PC-9 (cell line): Measurements from ENCODE around the gene TRAPPC3L. TPM values are rescaled to one million over a fixed set of nuclear protein-coding genes. Genes with fewer than 3 reads are reported as not detected.
A peak's percentile ranks its signal among the peaks of the same experiment; 100 is the strongest.

Experiments
- BruUV-seq: library from RNA; stranded (reverse); fragments of 400-500 nt; replicated peaks from 2 replicates; lab custom pipeline; 2021; lab: Mats Ljungman, UMichigan
- CTCF ChIA-PET: fragments of 300-600 bp; sonication (Branson Sonifier 250); formaldehyde crosslinking; loops from one replicate; lab custom pipeline; 2022; ENCODE audit warnings: antibody characterized with exemption; lab: Charles Lee
- POLR2A ChIA-PET: fragments of 300-600 bp; sonication (Branson Sonifier 250); formaldehyde crosslinking; loops from one replicate; lab custom pipeline; 2022; ENCODE audit warnings: antibody characterized with exemption; ENCODE audit not compliant: unreplicated experiment; lab: Charles Lee
- DNase-seq, 2 experiments: peaks; one replicate each; pipeline versions ENCODE4 v3.0.0 to v3.0.0-alpha.2; 2015 to 2022; ENCODE audit warnings: mixed read lengths in 1 of 2
- H2AFZ ChIP-seq: fragments of 200-600 bp; sonication (generic); 2 replicates; pipeline ENCODE4 v1.8.1; 2017; ENCODE audit warnings: antibody characterized with exemption
- H3F3A ChIP-seq: fragments of 200-600 bp; sonication (generic); 2 replicates; pipeline ENCODE4 v1.8.1; 2017; ENCODE audit warnings: antibody characterized with exemption, mild to moderate bottlenecking, low read depth; ENCODE audit not compliant: insufficient read depth
- H3K27ac ChIP-seq: fragments of 200-600 bp; sonication (generic); 2 replicates; pipeline ENCODE4 v1.6.1; 2016; ENCODE audit warnings: mixed run types
- H3K27me3 ChIP-seq: fragments of 200-600 bp; sonication (generic); 2 replicates; pipeline ENCODE4 v1.6.1; 2016; ENCODE audit warnings: low read depth, mixed run types; ENCODE audit not compliant: insufficient read depth
- H3K36me3 ChIP-seq: fragments of 200-600 bp; sonication (generic); 2 replicates; pipeline ENCODE4 v1.6.1; 2016; ENCODE audit warnings: low read depth, mixed run types
- H3K4me1 ChIP-seq: fragments of 200-600 bp; sonication (generic); replicated peaks from 2 replicates; pipeline ENCODE4 v1.6.1; 2016; ENCODE audit warnings: mixed run types; ENCODE audit not compliant: insufficient read depth
- H3K4me2 ChIP-seq: fragments of 200-600 bp; sonication (generic); 2 replicates; pipeline ENCODE4 v1.6.1; 2017; ENCODE audit warnings: mixed run types
- H3K4me3 ChIP-seq: fragments of 200-600 bp; sonication (generic); 2 replicates; pipeline ENCODE4 v1.6.1; 2016; ENCODE audit warnings: mixed run types
- H3K79me2 ChIP-seq: fragments of 200-600 bp; sonication (generic); 2 replicates; pipeline ENCODE4 v1.6.1; 2017; ENCODE audit warnings: low read depth, mixed run types
- H3K9me2 ChIP-seq: fragments of 200-600 bp; sonication (generic); 2 replicates; pipeline ENCODE4 v1.8.1; 2017; ENCODE audit warnings: mild to moderate bottlenecking; ENCODE audit not compliant: insufficient read depth
- H3K9me3 ChIP-seq: fragments of 200-600 bp; sonication (generic); 2 replicates; pipeline ENCODE4 v1.8.1; 2016; ENCODE audit warnings: low read depth; ENCODE audit not compliant: insufficient read depth
- H4K20me1 ChIP-seq: fragments of 200-600 bp; sonication (generic); 2 replicates; pipeline ENCODE4 v1.8.1; 2017; ENCODE audit not compliant: insufficient read depth
- EZH2 ChIP-seq: fragments of 200-600 bp; sonication (generic); IDR thresholded peaks from 2 replicates; pipeline ENCODE4 v1.8.0; 2017; ENCODE audit warnings: antibody characterized with exemption, low read depth
- intact Hi-C: fragments of 100-400 bp; cut with micrococcal nuclease; formaldehyde crosslinking; loops from one replicate; pipeline ENCODE4 v1.10.0; 2022; ENCODE audit not compliant: unreplicated experiment
- total RNA-seq: library from RNA; stranded (reverse); gene quantifications from 2 replicates; pipeline ENCODE4 v1.2.3, GENCODE V29; 2021
- TF ChIP-seq, protein P1 (sequence below): fragments of 200-600 bp; sonication (generic); conservative IDR thresholded peaks from 2 replicates; pipeline ENCODE4 v1.6.1; 2017; ENCODE audit warnings: mixed run types, antibody characterized with exemption, mild to moderate bottlenecking, moderate library complexity

The TRAPPC3L gene
- total RNA-seq, 1 experiment from 2014 or later = not detected

DNA sequence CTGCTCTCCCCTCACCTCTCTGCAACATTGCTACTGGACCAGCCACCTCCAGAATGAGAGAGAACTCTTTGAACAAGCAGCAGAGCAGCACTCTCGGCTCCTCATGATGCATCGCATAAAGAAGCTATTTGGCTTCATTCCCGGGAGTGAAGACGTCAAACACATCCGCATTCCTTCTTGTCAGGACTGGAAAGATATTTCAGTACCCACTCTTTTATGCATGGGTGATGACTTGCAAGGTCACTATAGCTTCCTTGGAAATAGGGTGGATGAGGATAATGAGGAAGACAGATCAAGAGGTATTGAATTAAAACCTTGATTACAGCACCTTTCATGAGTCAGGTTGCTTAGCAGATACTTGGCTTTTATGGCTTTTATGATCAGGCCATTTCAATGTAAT is 12.4 kb upstream of the TRAPPC3L start:
- H3K27me3 ChIP-seq = no peaks in the 10 kb centered on the region
- H3K79me2 ChIP-seq = no peaks in the 10 kb centered on the region
- peaks cover 14% of the 10 kb centered on the region; the same call in 1 of the 2 replicates for H3K4me1 ChIP-seq
- H3K36me3 ChIP-seq = no peaks in the 10 kb centered on the region
- peaks cover 11% of the 10 kb centered on the region; the same call in 1 of the 2 replicates for H3F3A ChIP-seq
- no peak overlapping the region for H3K4me3 ChIP-seq
- H3K9me2 ChIP-seq = no peaks in the 10 kb centered on the region; the same call in 1 of the 2 replicates
- ChIA-PET CTCF (interaction anchor here (1.0 to 1.7 kb wide), 2 partner anchors 270 to 289 kb away, joined by 3 to 11 read pairs; no protein-coding TSS in a partner anchor), POLR2A (interaction anchor here (0.6 to 0.7 kb wide), 2 partner anchors 188 to 508 kb away, joined by 3 read pairs; no protein-coding TSS in a partner anchor)
- intact Hi-C loops = loop anchor here (1.0 kb wide), 1 partner anchor 22 kb away; no protein-coding TSS in a partner anchor
- no peak overlapping the region for H3K4me2 ChIP-seq
- DNase-seq = peak; percentile 60 to 94
- no peak overlapping the region for H2AFZ ChIP-seq
- no TSS peak for BruUV-seq
- TF ChIP-seq EZH2 = no peak
- TF ChIP-seq, protein P1, sequence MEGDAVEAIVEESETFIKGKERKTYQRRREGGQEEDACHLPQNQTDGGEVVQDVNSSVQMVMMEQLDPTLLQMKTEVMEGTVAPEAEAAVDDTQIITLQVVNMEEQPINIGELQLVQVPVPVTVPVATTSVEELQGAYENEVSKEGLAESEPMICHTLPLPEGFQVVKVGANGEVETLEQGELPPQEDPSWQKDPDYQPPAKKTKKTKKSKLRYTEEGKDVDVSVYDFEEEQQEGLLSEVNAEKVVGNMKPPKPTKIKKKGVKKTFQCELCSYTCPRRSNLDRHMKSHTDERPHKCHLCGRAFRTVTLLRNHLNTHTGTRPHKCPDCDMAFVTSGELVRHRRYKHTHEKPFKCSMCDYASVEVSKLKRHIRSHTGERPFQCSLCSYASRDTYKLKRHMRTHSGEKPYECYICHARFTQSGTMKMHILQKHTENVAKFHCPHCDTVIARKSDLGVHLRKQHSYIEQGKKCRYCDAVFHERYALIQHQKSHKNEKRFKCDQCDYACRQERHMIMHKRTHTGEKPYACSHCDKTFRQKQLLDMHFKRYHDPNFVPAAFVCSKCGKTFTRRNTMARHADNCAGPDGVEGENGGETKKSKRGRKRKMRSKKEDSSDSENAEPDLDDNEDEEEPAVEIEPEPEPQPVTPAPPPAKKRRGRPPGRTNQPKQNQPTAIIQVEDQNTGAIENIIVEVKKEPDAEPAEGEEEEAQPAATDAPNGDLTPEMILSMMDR = no peak
- H3K9me3 ChIP-seq = no peaks in the 10 kb centered on the region
- H4K20me1 ChIP-seq = no peaks in the 10 kb centered on the region
- no peak overlapping the region for H3K27ac ChIP-seq

DNA sequence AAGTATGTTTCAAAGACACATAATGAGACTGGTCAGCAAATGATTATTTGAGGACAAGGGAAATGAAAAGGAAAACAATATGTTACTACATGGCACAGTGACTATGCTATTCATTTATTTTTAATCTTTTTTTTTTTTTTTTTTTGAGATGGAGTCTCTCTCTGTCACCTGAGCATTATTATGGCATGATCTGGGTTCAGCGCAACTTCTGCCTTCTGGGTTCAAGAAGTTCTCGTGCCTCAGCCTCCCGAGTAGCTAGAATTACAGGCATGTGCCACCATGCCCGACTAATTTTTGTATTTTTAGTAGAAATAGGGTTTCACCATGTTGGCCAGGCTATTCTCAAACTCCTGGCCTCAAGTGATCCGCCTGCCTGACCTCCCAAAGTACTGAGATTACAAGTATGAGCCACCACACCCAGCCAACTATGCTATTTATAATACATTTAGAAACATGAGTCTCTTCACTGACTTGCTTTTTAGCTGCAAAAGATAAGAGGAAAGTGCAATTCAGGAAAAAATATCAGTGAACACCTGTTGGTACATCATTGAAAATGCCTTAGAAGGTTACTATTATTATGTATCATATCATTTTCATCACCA is 11.4 kb upstream of the TRAPPC3L start:
- no peaks in the 10 kb centered on the region; the same call in 1 of the 2 replicates for H3K9me2 ChIP-seq
- H3K4me2 ChIP-seq = no peak overlapping the region
- H4K20me1 ChIP-seq = no peaks in the 10 kb centered on the region
- TF ChIP-seq, protein P1 = no peak
- TF ChIP-seq EZH2 = no peak
- no peak overlapping the region for H2AFZ ChIP-seq
- H3K4me3 ChIP-seq = no peak overlapping the region
- no peak for DNase-seq
- no peaks in the 10 kb centered on the region for H3K9me3 ChIP-seq
- peaks cover 14% of the 10 kb centered on the region; the same call in 1 of the 2 replicates for H3K4me1 ChIP-seq
- H3K36me3 ChIP-seq = no peaks in the 10 kb centered on the region
- intact Hi-C loops = no loop called here
- H3K27ac ChIP-seq = no peak overlapping the region
- H3K79me2 ChIP-seq = no peaks in the 10 kb centered on the region
- ChIA-PET CTCF (no interaction called here), POLR2A (no interaction called here)
- H3K27me3 ChIP-seq = no peaks in the 10 kb centered on the region
- no TSS peak for BruUV-seq
- peaks cover 11% of the 10 kb centered on the region; the same call in 1 of the 2 replicates for H3F3A ChIP-seq

DNA sequence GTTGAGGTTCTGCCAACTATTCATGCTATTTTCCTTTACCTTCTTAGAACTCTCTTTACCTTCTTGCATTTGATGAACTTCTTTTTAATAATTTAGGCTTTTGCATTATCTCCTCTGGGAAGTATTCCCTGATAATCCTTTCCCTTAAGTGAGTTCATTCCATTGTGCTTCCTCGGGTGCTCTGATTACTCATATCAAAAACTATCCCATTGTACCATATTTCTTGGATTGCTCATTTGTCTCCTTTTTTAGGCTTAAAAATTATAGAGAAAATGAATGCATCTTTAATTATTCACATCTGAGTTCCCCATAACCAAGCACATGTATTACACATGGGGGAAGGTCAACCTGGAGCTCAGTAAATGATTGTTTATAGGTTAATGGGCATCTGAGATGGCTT is 10.6 kb upstream of the TRAPPC3L start:
- TF ChIP-seq EZH2 = no peak
- TF ChIP-seq, protein P1 = no peak
- Histone ChIP-seq H3K9me2 (no peaks in the 10 kb centered on the region; the same call in 1 of the 2 replicates), H3K79me2 (no peaks in the 10 kb centered on the region), H3K9me3 (no peaks in the 10 kb centered on the region), H3K4me3 (no peak overlapping the region), H3K27me3 (no peaks in the 10 kb centered on the region), H3K27ac (no peak overlapping the region), H3K4me2 (no peak overlapping the region), H2AFZ (no peak overlapping the region), H3F3A (peaks cover 11% of the 10 kb centered on the region; the same call in 1 of the 2 replicates), H3K4me1 (peaks cover 14% of the 10 kb centered on the region; the same call in 1 of the 2 replicates), H4K20me1 (no peaks in the 10 kb centered on the region), H3K36me3 (no peaks in the 10 kb centered on the region)
- intact Hi-C loops = no loop called here
- CTCF ChIA-PET = no interaction called here
- BruUV-seq = no TSS peak
- no peak for DNase-seq
- POLR2A ChIA-PET = no interaction called here
